ENCODE results near the gene DSCAM. TPM values are rescaled to one million over a fixed set of nuclear protein-coding genes. Genes with fewer than 3 reads are reported as not detected.
A peak's percentile ranks its signal among the peaks of the same experiment; 100 is the strongest.

DSCAM gene
- total RNA-seq, 1 donor from 2014 or later = 2.7 TPM

- Mint-ChIP-seq H3K4me3 (ENCODE audit: low read depth) (no peak overlapping the region), H3K4me1 (ENCODE audit: low read depth) (peaks cover 6% of the 10 kb centered on the region), H3K27me3 (peaks cover 68% of the 10 kb centered on the region), H3K36me3 (ENCODE audit: insufficient read depth) (no peaks in the 10 kb centered on the region), H3K9me3 (ENCODE audit: low read depth) (no peaks in the 10 kb centered on the region), H3K27ac (no peak overlapping the region)
- TF ChIP-seq CTCF (IDR thresholded peaks at IDR 0.05; ENCODE audit: unreplicated experiment) = no peak
- DNase-seq (ENCODE audit: low spot score, unreplicated experiment) = no peak
Observed at GRCh38 chr21:40845441-40845995, 1.4 kb downstream of the DSCAM start.

DNA sequence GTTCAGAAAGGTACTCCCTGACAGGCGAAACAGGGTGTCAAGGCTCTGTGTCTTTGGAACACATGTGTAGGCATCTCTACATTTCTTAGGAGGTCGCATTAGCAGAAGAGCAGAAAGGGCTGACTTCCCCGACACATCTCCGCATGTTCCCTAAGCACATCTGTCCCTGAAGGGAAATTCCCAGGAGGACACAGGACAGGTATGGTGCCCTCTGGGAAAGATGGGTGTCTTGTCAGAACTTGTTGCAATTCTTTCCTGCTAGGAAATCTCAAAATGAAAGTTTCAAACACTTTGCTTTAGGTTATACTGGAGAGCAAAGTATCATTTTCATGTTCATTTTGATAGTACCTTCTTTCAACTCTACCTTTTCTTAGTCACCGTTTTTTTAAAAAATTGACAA is 2.0 kb downstream of the DSCAM start:
- H3K4me3 Mint-ChIP-seq (ENCODE audit: low read depth) = no peak overlapping the region
- H3K27ac Mint-ChIP-seq = no peak overlapping the region
- peaks cover 6% of the 10 kb centered on the region for H3K4me1 Mint-ChIP-seq (ENCODE audit: low read depth)
- no peaks in the 10 kb centered on the region for H3K9me3 Mint-ChIP-seq (ENCODE audit: low read depth)
- no peak for TF ChIP-seq CTCF (IDR thresholded peaks at IDR 0.05; ENCODE audit: unreplicated experiment)
- no peaks in the 10 kb centered on the region for H3K36me3 Mint-ChIP-seq (ENCODE audit: insufficient read depth)
- H3K27me3 Mint-ChIP-seq = peaks cover 70% of the 10 kb centered on the region
- DNase-seq (ENCODE audit: low spot score, unreplicated experiment) = no peak

DNA sequence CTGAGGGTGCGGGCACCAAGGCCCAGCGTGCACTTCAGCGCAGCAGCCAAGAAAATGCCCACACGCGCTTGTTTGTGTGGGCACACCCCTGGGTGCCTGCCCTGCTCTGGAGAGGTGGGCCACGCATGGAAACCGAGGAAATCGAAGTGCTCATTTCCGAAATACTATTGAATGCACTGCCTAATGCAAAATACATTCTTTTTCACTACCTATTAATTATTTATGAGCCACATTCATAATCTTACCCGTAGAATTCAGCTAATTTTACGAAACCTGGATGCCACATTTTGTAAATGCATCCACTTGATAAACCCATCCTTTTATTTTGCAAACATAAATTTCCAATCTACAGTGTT is 4.8 kb downstream of the DSCAM start:
- no peak for DNase-seq (ENCODE audit: low spot score, unreplicated experiment)
- peaks cover 3% of the 10 kb centered on the region for H3K4me1 Mint-ChIP-seq (ENCODE audit: low read depth)
- H3K9me3 Mint-ChIP-seq (ENCODE audit: low read depth) = no peaks in the 10 kb centered on the region
- TF ChIP-seq CTCF (IDR thresholded peaks at IDR 0.05; ENCODE audit: unreplicated experiment) = peak; percentile 10
- H3K4me3 Mint-ChIP-seq (ENCODE audit: low read depth) = peak overlapping the region; percentile 85
- peaks cover 50% of the 10 kb centered on the region for H3K27me3 Mint-ChIP-seq
- H3K27ac Mint-ChIP-seq = no peak overlapping the region
- H3K36me3 Mint-ChIP-seq (ENCODE audit: insufficient read depth) = no peaks in the 10 kb centered on the region

DNA sequence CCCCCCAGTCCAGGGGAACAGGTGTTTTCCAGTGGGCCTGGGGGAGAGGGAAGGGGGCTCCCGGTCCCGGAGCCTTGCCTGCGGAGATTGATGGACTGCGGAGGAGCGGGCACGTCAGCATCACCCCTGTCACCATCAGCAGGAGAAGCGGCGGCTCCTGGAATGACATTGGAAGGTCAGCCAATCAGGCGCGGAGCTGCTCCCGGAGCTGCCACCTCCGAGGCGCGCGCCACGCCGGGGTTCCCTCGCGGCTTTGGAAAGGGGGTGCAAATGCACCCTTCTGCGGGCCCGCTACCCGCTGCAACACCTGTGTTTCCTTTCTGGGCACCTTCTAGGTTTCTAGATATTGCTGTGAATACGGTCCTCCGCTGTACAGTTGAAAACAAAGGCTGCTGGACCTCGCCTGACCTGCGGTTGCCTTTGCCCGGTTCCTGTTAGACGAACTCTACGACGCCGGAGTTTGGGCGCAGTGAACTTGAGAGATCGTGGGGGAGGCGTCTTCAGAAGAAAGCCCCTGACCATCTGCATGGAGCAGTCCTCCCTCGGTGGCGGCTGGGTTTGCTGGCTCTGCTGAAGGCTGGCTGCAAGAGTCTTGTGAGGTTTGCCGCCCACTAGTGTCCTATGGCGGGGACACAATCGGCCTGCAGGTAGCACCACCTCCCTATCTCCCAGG is 5.3 kb downstream of the DSCAM start:
- peak; percentile 78 for TF ChIP-seq CTCF (IDR thresholded peaks at IDR 0.05; ENCODE audit: unreplicated experiment)
- Mint-ChIP-seq H3K4me3 (ENCODE audit: low read depth) (peak overlapping the region; percentile 85), H3K27me3 (peaks cover 50% of the 10 kb centered on the region), H3K9me3 (ENCODE audit: low read depth) (no peaks in the 10 kb centered on the region), H3K4me1 (ENCODE audit: low read depth) (peaks cover 2% of the 10 kb centered on the region), H3K36me3 (ENCODE audit: insufficient read depth) (no peaks in the 10 kb centered on the region), H3K27ac (peak overlapping the region; percentile 90)
- peak; percentile 69 for DNase-seq (ENCODE audit: low spot score, unreplicated experiment)

- no peak for DNase-seq (ENCODE audit: low spot score, unreplicated experiment)
- TF ChIP-seq CTCF (IDR thresholded peaks at IDR 0.05; ENCODE audit: unreplicated experiment) = no peak
- H3K4me1 Mint-ChIP-seq (ENCODE audit: low read depth) = peaks cover 2% of the 10 kb centered on the region
- H3K27me3 Mint-ChIP-seq = peaks cover 44% of the 10 kb centered on the region
- H3K4me3 Mint-ChIP-seq (ENCODE audit: low read depth) = peak overlapping the region; percentile 85
- no peak overlapping the region for H3K27ac Mint-ChIP-seq
- no peaks in the 10 kb centered on the region for H3K36me3 Mint-ChIP-seq (ENCODE audit: insufficient read depth)
- H3K9me3 Mint-ChIP-seq (ENCODE audit: low read depth) = no peaks in the 10 kb centered on the region
Observed at GRCh38 chr21:40840401-40841125, 6.4 kb downstream of the DSCAM start.
